Thoracic aorta (tissue), 2 donors: ENCODE results near the gene STIM1. TPM values are rescaled to one million over a fixed set of nuclear protein-coding genes. Genes with fewer than 3 reads are reported as not detected.
A peak's percentile ranks its signal among the peaks of the same experiment; 100 is the strongest.

Experiments used
- ATAC-seq: fragments of 150-250 bp; one replicate; pipeline ENCODE4 v1.8.0; 2017; ENCODE audit warnings: low read depth; ENCODE audit not compliant: insufficient number of reproducible peaks, low FRiP score
- DNase-seq: peaks from one replicate; pipeline ENCODE4 v3.0.0-alpha.2; 2020; ENCODE audit warnings: low spot score
- H3K27ac ChIP-seq, 2 donors: fragments of 200-600 bp; sonication (generic); 1 replicate in 1 of 2; 2 replicates in 1 of 2; pipeline ENCODE4 v1.5.1; 2016; ENCODE audit warnings: mild to moderate bottlenecking in 2 of 2, moderate library complexity in 2 of 2
- H3K27me3 ChIP-seq: fragments of 200-600 bp; sonication (generic); replicated peaks from 2 replicates; pipeline ENCODE4 v1.6.0; 2016; ENCODE audit warnings: mild to moderate bottlenecking; ENCODE audit not compliant: insufficient read depth
- H3K36me3 ChIP-seq: fragments of 200-600 bp; sonication (generic); one replicate; pipeline ENCODE4 v1.5.1; 2016
- H3K4me1 ChIP-seq, 2 donors: fragments of 200-600 bp; sonication (generic); 1 replicate in 1 of 2; 2 replicates in 1 of 2; pipeline versions ENCODE4 v1.5.1 to v1.6.0; 2016; ENCODE audit warnings: low read depth in 2 of 2, mild to moderate bottlenecking in 1 of 2; ENCODE audit not compliant: control insufficient read depth in 1 of 2
- H3K4me3 ChIP-seq: fragments of 200-600 bp; sonication (generic); 2 replicates; pipeline ENCODE4 v1.5.1; 2016; ENCODE audit warnings: mild to moderate bottlenecking
- H3K9me3 ChIP-seq: fragments of 200-600 bp; sonication (generic); 2 replicates; pipeline ENCODE4 v1.5.1; 2016
- total RNA-seq, 2 donors: library from RNA; depleted of rRNA; stranded (reverse); fragments of >200 nt; gene quantifications; one replicate each; pipeline versions ENCODE4 v1.1.0 to v1.2.3, GENCODE V29; 2016
- TF ChIP-seq, protein P1 (sequence below): fragments of 200-600 bp; sonication (generic); IDR thresholded peaks from one replicate; pipeline ENCODE4 v1.5.1; 2019; ENCODE audit warnings: antibody characterized with exemption

Gene STIM1
- total RNA-seq, 2 donors from 2014 or later, result 53.8 to 63.0 TPM

DNA sequence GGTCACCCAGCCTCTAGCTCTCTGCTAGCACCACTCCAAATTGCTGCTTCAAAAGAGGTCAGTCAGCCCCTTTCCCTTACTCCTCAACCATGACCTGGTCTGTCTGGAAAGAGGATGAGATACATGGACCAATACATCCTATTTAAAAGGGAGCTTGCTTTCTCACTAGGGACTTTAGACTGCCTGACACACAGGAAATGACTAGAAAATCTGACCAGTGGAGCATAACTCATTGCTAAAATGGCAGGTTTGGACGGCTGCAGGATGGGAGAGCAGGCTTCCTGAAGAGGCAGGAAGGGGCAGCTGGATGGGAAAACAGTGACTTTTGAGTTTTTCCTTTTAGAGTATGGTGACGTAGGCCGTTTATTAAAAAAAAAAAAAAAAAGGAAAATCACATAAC lies 25.3 kb downstream of the STIM1 start:
- DNase-seq (no peak), ATAC-seq (no peak)
- no peak overlapping the region for H3K4me3 ChIP-seq
- TF ChIP-seq, protein P1, sequence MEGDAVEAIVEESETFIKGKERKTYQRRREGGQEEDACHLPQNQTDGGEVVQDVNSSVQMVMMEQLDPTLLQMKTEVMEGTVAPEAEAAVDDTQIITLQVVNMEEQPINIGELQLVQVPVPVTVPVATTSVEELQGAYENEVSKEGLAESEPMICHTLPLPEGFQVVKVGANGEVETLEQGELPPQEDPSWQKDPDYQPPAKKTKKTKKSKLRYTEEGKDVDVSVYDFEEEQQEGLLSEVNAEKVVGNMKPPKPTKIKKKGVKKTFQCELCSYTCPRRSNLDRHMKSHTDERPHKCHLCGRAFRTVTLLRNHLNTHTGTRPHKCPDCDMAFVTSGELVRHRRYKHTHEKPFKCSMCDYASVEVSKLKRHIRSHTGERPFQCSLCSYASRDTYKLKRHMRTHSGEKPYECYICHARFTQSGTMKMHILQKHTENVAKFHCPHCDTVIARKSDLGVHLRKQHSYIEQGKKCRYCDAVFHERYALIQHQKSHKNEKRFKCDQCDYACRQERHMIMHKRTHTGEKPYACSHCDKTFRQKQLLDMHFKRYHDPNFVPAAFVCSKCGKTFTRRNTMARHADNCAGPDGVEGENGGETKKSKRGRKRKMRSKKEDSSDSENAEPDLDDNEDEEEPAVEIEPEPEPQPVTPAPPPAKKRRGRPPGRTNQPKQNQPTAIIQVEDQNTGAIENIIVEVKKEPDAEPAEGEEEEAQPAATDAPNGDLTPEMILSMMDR, result no peak
- H3K9me3 ChIP-seq, result no peaks in the 10 kb centered on the region
- H3K27me3 ChIP-seq, result no peaks in the 10 kb centered on the region
- no peaks in the 10 kb centered on the region for H3K36me3 ChIP-seq
- peaks cover 26 to 34% of the 10 kb centered on the region in 2 donors for H3K4me1 ChIP-seq
- peak overlapping the region; percentile 59 to 76 for H3K27ac ChIP-seq

DNA sequence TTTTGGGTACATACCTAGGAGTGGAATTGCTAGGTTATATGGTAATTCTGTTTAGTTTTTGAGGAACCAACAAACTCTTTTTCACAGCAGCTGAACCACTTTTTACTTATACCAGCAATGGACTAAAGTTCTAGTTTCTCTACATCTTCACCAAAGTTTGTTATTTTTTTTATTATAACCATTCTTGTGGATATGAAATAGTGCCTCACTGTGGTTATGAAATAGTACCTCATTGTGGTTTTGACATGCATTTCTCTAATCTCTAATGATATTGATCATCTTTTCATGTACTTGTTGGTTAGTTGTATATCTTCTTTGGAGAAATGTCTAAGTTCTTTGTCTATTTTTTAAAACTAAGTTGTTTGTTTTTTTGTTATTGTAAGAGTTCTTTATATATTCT lies 27.2 kb downstream of the STIM1 start:
- no peaks in the 10 kb centered on the region for H3K9me3 ChIP-seq
- DNase-seq (no peak), ATAC-seq (no peak)
- peaks cover 14 to 29% of the 10 kb centered on the region in 2 donors for H3K4me1 ChIP-seq
- H3K27me3 ChIP-seq, result no peaks in the 10 kb centered on the region
- TF ChIP-seq, protein P1, result no peak
- H3K27ac ChIP-seq, result no peak overlapping the region
- H3K36me3 ChIP-seq, result no peaks in the 10 kb centered on the region
- H3K4me3 ChIP-seq, result no peak overlapping the region

DNA sequence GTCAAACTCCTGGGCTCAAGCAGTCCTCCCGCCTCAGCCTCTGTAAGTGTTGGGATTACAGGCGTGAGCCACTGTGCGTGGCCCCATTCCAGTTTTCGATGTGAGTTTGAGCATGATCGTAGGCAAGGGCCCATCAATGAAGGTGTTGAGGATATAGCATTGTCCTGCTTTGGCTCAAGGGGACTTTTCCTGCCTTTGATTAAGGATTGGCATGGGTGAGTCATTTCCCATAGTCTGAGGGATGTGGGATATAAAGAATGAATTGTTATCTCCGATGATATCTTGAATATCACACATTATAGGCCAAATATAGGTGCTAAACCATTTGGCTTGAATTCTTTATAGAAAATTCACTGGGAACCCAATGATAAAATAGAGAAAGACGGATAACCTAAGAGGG lies 30.4 kb downstream of the STIM1 start:
- no peaks in the 10 kb centered on the region for H3K9me3 ChIP-seq
- TF ChIP-seq, protein P1, result no peak
- peaks cover 3 to 14% of the 10 kb centered on the region in 2 donors for H3K4me1 ChIP-seq
- H3K27me3 ChIP-seq, result no peaks in the 10 kb centered on the region
- ATAC-seq (no peak), DNase-seq (no peak)
- H3K36me3 ChIP-seq, result no peaks in the 10 kb centered on the region
- no peak overlapping the region for H3K4me3 ChIP-seq
- no peak overlapping the region for H3K27ac ChIP-seq

DNA sequence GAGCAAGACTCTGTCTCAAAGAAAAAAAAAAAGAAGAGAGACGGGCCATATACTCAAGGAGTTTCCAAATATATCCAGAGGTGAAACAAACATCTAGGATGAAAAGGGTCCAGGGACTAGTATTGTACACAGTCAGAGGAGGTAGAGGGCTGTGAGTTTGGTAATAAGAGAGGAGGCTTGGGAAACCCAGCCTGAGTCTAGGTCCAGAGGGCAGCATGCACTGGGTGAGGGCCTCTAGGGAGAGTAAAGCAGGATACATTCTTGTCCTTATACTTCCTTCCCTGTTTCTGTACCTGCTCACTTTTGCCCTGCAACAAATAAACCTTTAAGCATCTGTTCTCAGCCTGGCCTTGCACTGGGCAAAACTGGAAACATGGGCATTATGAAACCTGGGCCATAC lies 31.5 kb downstream of the STIM1 start:
- Histone ChIP-seq H3K27ac (no peak overlapping the region), H3K27me3 (no peaks in the 10 kb centered on the region), H3K4me1 (peaks cover 3 to 12% of the 10 kb centered on the region in 2 donors), H3K4me3 (no peak overlapping the region), H3K9me3 (no peaks in the 10 kb centered on the region), H3K36me3 (no peaks in the 10 kb centered on the region)
- no peak for DNase-seq
- ATAC-seq, result no peak
- TF ChIP-seq, protein P1, result no peak

DNA sequence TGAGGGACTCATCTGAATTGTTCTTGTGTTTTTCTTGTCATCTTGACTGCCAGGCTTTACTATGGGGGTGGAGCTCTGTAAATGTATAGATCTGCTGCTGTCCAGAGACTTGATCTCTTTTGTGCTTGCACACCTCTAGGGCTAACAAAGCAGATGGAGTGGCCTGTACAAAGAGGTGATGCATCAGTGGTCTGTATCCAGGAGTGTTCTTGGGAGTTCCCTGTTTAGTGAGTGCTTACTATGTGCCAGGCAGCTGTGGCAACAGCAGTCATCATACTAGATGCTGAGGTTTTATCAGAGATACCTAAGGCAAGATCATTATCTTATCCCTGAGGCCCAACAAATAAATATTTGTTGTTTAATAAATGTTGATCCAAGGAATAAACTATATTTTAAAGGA lies 33.4 kb downstream of the STIM1 start:
- no peak overlapping the region for H3K27ac ChIP-seq
- no peaks in the 10 kb centered on the region for H3K9me3 ChIP-seq
- ATAC-seq, result no peak
- H3K4me3 ChIP-seq, result no peak overlapping the region
- peaks cover 20 to 26% of the 10 kb centered on the region in 2 donors for H3K4me1 ChIP-seq
- TF ChIP-seq, protein P1, result no peak
- no peaks in the 10 kb centered on the region for H3K36me3 ChIP-seq
- DNase-seq, result no peak
- no peaks in the 10 kb centered on the region for H3K27me3 ChIP-seq
